Uterus (tissue), 4 donors: Measurements from ENCODE around the gene RSL24D1. TPM values are rescaled to one million over a fixed set of nuclear protein-coding genes. Genes with fewer than 3 reads are reported as not detected.

Source experiments
- DNase-seq, 2 donors: peaks; one replicate each; pipeline ENCODE4 v3.0.0-alpha.2; 2019 to 2020
- H3K27ac ChIP-seq, 2 donors: fragments of 200-600 bp; sonication (generic); 1 replicate in 1 of 2; 2 replicates in 1 of 2; pipeline ENCODE4 v1.5.1; 2016 to 2018
- H3K27me3 ChIP-seq, 2 donors: fragments of 200-600 bp; sonication (generic); one replicate each; pipeline ENCODE4 v1.5.1; 2018 to 2019; ENCODE audit warnings: control low read depth in 1 of 2
- H3K36me3 ChIP-seq, 2 donors: fragments of 200-600 bp; sonication (generic); one replicate each; pipeline ENCODE4 v1.5.1; 2019; ENCODE audit warnings: control low read depth in 1 of 2
- H3K4me1 ChIP-seq, 2 donors: fragments of 200-600 bp; sonication (generic); one replicate each; pipeline ENCODE4 v1.5.1; 2018 to 2019; ENCODE audit warnings: control low read depth in 1 of 2
- H3K4me3 ChIP-seq, 2 donors: fragments of 200-600 bp; sonication (generic); 1 replicate in 1 of 2; 2 replicates in 1 of 2; pipeline ENCODE4 v1.5.1; 2018 to 2019; ENCODE audit warnings: mild to moderate bottlenecking in 1 of 2
- H3K9me3 ChIP-seq, 2 donors: fragments of 200-600 bp; sonication (generic); one replicate each; pipeline ENCODE4 v1.5.1; 2019; ENCODE audit warnings: control low read depth in 1 of 2
- CTCF ChIP-seq, 4 experiments: fragments of 200-600 bp in 2 of 4; fragments of 450-650 bp in 2 of 4; sonication (generic) in 2 of 4; IDR thresholded peaks; one replicate each; pipeline ENCODE4 v1.5.1; 2016 to 2019; ENCODE audit warnings: antibody characterized with exemption in 4 of 4, mild to moderate bottlenecking in 2 of 4, moderate library complexity in 1 of 4
- POLR2A ChIP-seq, 2 donors: fragments of 450-650 bp; IDR thresholded peaks; one replicate each; pipeline ENCODE4 v1.6.1; 2016; ENCODE audit warnings: antibody characterized with exemption in 2 of 2, mild to moderate bottlenecking in 1 of 2, moderate library complexity in 1 of 2
- intact Hi-C: fragments of 100-400 bp; cut with DNase I; formaldehyde crosslinking; loops from one replicate; pipeline ENCODE4 v1.15.1; 2023; ENCODE audit warnings: low total_unique reads
- total RNA-seq, 4 donors: library from RNA; depleted of rRNA in 3 of 4; stranded (reverse); fragments of >200 nt in 3 of 4; gene quantifications; one replicate each; pipeline versions ENCODE4 v1.1.0 to v1.2.4, GENCODE V29; 2014 to 2023
- donor health status: DM: yes; HTN: yes; CAD: no.

The RSL24D1 gene
- total RNA-seq, 4 donors from 2014 or later, result 116 to 162 (median 120) TPM

GRCh38 chr15:55195996-55196395 lies 745 bp downstream of the RSL24D1 start:
- intact Hi-C loops, result no loop called here
- H3K27ac ChIP-seq, result peak overlapping the region; percentile 91 to 93
- H3K36me3 ChIP-seq, result no peaks in the 10 kb centered on the region

GRCh38 chr15:55194256-55194655 lies 2.5 kb downstream of the RSL24D1 start:
- Histone ChIP-seq H3K4me3 (no peak overlapping the region), H3K27me3 (no peaks in the 10 kb centered on the region), H3K4me1 (peaks cover 0 to 6% of the 10 kb centered on the region in 2 donors), H3K36me3 (no peaks in the 10 kb centered on the region), H3K9me3 (no peaks in the 10 kb centered on the region), H3K27ac (no peak overlapping the region)
- TF ChIP-seq CTCF (IDR thresholded peaks at IDR 0.05) (no peak), POLR2A (IDR thresholded peaks at IDR 0.05) (no peak)
- DNase-seq, result no peak
- intact Hi-C loops, result no loop called here

More at GRCh38 chr15:55195996-55196395, 745 bp downstream of the RSL24D1 start:
- H3K9me3 ChIP-seq, result no peaks in the 10 kb centered on the region
- H3K4me1 ChIP-seq, result peaks cover 0 to 6% of the 10 kb centered on the region in 2 donors
- H3K4me3 ChIP-seq, result peak overlapping the region; percentile 86 to 87
- no peak for DNase-seq
- H3K27me3 ChIP-seq, result no peaks in the 10 kb centered on the region
- TF ChIP-seq CTCF (IDR thresholded peaks at IDR 0.05) (no peak), POLR2A (IDR thresholded peaks at IDR 0.05) (no peak)

GRCh38 chr15:55186331-55186730 lies 10.4 kb downstream of the RSL24D1 start:
- intact Hi-C loops, result no loop called here

GRCh38 chr15:55183679-55184078 lies 13.1 kb downstream of the RSL24D1 start:
- intact Hi-C loops, result no loop called here
- Histone ChIP-seq H3K27ac (no peak overlapping the region), H3K9me3 (no peaks in the 10 kb centered on the region), H3K4me1 (no peaks in the 10 kb centered on the region), H3K4me3 (no peak overlapping the region), H3K36me3 (no peaks in the 10 kb centered on the region), H3K27me3 (no peaks in the 10 kb centered on the region)
- no peak for TF ChIP-seq POLR2A (IDR thresholded peaks at IDR 0.05)
- no peak for TF ChIP-seq CTCF (IDR thresholded peaks at IDR 0.05)
- no peak for DNase-seq

More at GRCh38 chr15:55186331-55186730, 10.4 kb downstream of the RSL24D1 start:
- H3K4me3 ChIP-seq, result no peak overlapping the region
- H3K27me3 ChIP-seq, result no peaks in the 10 kb centered on the region
- H3K36me3 ChIP-seq, result no peaks in the 10 kb centered on the region
- DNase-seq, result no peak
- no peak overlapping the region for H3K27ac ChIP-seq
- no peaks in the 10 kb centered on the region for H3K9me3 ChIP-seq
- no peaks in the 10 kb centered on the region for H3K4me1 ChIP-seq
- TF ChIP-seq CTCF (IDR thresholded peaks at IDR 0.05), result no peak
- no peak for TF ChIP-seq POLR2A (IDR thresholded peaks at IDR 0.05)

GRCh38 chr15:55179141-55179540 lies 17.6 kb downstream of the RSL24D1 start:
- no peaks in the 10 kb centered on the region for H3K36me3 ChIP-seq

More at GRCh38 chr15:55179141-55179540, 17.6 kb downstream of the RSL24D1 start:
- H3K9me3 ChIP-seq, result no peaks in the 10 kb centered on the region
- H3K4me3 ChIP-seq, result no peak overlapping the region
- H3K4me1 ChIP-seq, result no peaks in the 10 kb centered on the region
- H3K27ac ChIP-seq, result no peak overlapping the region
- intact Hi-C loops, result no loop called here
- H3K27me3 ChIP-seq, result no peaks in the 10 kb centered on the region
- DNase-seq, result no peak
- TF ChIP-seq CTCF (IDR thresholded peaks at IDR 0.05) (no peak), POLR2A (IDR thresholded peaks at IDR 0.05) (no peak)
